ENCODE data around the gene PKMYT1.

GRCh38 chr16:2966043-2966807 lies 14.0 kb downstream of the PKMYT1 start:
- no peak for TF ChIP-seq CTCF (conservative IDR thresholded peaks at IDR 0.05; ENCODE audit: low read length)
- no peak for TF ChIP-seq EZH2phosphoT487 (IDR thresholded peaks at IDR 0.05; ENCODE audit: borderline replicate concordance)
